KMS-11 (cell line): ENCODE results near the gene AXIN1.

ENCODE experiments used
- H2AFZ ChIP-seq: fragments of 200-600 bp; sonication (generic); 2 replicates; pipeline ENCODE4 v1.6.1; 2016; ENCODE audit warnings: antibody characterized with exemption, mixed run types, low read depth
- H3K27ac ChIP-seq: fragments of 200-600 bp; sonication (generic); 2 replicates; pipeline ENCODE4 v1.6.1; 2016; ENCODE audit warnings: mild to moderate bottlenecking, mixed run types
- H3K27me3 ChIP-seq: fragments of 200-600 bp; sonication (generic); 2 replicates; pipeline ENCODE4 v1.6.1; 2017; ENCODE audit warnings: mild to moderate bottlenecking, low read depth, mixed run types, moderate library complexity; ENCODE audit not compliant: insufficient read depth
- H3K36me3 ChIP-seq: fragments of 200-600 bp; sonication (generic); 2 replicates; pipeline ENCODE4 v1.6.1; 2017; ENCODE audit warnings: mild to moderate bottlenecking, mixed run types; ENCODE audit not compliant: insufficient read depth
- H3K4me1 ChIP-seq: fragments of 200-600 bp; sonication (generic); 2 replicates; pipeline ENCODE4 v1.6.1; 2016; ENCODE audit warnings: mild to moderate bottlenecking, low read depth, mixed run types; ENCODE audit not compliant: poor library complexity, severe bottlenecking
- H3K4me2 ChIP-seq: fragments of 200-600 bp; sonication (generic); 2 replicates; pipeline ENCODE4 v1.7.0; 2016; ENCODE audit warnings: mild to moderate bottlenecking, mixed run types
- H3K4me3 ChIP-seq: fragments of 200-600 bp; sonication (generic); IDR thresholded peaks from 2 replicates; pipeline ENCODE4 v1.6.1; 2017; ENCODE audit warnings: low read depth, low read length, mixed read lengths; ENCODE audit not compliant: insufficient read depth
- H3K79me2 ChIP-seq: fragments of 200-600 bp; sonication (generic); 2 replicates; pipeline ENCODE4 v1.6.1; 2016; ENCODE audit warnings: low read depth, mixed run types; ENCODE audit not compliant: insufficient read depth
- H3K9ac ChIP-seq: fragments of 200-600 bp; sonication (generic); 2 replicates; pipeline ENCODE4 v1.6.1; 2016; ENCODE audit warnings: mild to moderate bottlenecking, mixed run types
- H4K20me1 ChIP-seq: fragments of 200-600 bp; sonication (generic); 2 replicates; pipeline ENCODE4 v1.6.1; 2016; ENCODE audit warnings: mild to moderate bottlenecking, mixed run types; ENCODE audit not compliant: insufficient read depth
- TF ChIP-seq, protein P1 (sequence below): fragments of 200-600 bp; sonication (generic); conservative IDR thresholded peaks from 2 replicates; pipeline ENCODE4 v1.6.1; 2017; ENCODE audit warnings: low read depth, mild to moderate bottlenecking, antibody characterized with exemption, low read length, moderate library complexity, mixed read lengths

Gene AXIN1

DNA sequence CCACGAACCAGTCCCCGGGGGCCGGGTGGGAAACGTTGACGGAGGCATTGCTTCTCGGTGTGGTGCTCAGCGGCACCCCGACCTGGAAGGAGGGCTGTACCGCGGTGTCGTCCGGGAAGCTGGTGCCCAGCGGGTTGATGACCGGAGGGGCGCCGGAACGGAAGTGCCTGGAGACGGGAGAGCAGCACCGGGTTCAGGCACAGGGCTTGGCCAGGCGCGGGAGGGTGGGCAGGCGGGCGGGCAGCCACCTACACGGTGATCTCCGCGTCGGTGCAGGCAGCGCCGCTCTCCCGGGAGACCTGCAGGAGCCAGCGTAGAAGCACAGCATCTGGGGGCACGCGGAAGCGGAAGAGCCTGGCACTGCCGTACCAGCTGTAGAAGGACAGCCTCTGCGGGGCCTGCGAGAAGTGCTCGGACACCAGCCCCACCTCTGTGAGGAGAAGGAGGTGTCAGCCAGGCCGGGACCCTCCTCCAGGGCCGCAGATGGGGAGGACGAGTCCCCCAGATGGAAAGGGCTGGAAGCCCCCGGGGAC, 25.0 kb upstream of the AXIN1 start:
- TF ChIP-seq, protein P1, sequence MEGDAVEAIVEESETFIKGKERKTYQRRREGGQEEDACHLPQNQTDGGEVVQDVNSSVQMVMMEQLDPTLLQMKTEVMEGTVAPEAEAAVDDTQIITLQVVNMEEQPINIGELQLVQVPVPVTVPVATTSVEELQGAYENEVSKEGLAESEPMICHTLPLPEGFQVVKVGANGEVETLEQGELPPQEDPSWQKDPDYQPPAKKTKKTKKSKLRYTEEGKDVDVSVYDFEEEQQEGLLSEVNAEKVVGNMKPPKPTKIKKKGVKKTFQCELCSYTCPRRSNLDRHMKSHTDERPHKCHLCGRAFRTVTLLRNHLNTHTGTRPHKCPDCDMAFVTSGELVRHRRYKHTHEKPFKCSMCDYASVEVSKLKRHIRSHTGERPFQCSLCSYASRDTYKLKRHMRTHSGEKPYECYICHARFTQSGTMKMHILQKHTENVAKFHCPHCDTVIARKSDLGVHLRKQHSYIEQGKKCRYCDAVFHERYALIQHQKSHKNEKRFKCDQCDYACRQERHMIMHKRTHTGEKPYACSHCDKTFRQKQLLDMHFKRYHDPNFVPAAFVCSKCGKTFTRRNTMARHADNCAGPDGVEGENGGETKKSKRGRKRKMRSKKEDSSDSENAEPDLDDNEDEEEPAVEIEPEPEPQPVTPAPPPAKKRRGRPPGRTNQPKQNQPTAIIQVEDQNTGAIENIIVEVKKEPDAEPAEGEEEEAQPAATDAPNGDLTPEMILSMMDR, result no peak
- H2AFZ ChIP-seq, result no peak overlapping the region
- no peak overlapping the region for H3K4me2 ChIP-seq
- peaks cover 8% of the 10 kb centered on the region for H3K4me1 ChIP-seq
- no peaks in the 10 kb centered on the region; the same call in 1 of the 2 replicates for H3K79me2 ChIP-seq
- H4K20me1 ChIP-seq, result no peaks in the 10 kb centered on the region
- H3K9ac ChIP-seq, result no peak overlapping the region
- H3K27me3 ChIP-seq, result no peaks in the 10 kb centered on the region
- no peaks in the 10 kb centered on the region for H3K36me3 ChIP-seq
- H3K27ac ChIP-seq, result no peak overlapping the region
- no peak overlapping the region for H3K4me3 ChIP-seq

DNA sequence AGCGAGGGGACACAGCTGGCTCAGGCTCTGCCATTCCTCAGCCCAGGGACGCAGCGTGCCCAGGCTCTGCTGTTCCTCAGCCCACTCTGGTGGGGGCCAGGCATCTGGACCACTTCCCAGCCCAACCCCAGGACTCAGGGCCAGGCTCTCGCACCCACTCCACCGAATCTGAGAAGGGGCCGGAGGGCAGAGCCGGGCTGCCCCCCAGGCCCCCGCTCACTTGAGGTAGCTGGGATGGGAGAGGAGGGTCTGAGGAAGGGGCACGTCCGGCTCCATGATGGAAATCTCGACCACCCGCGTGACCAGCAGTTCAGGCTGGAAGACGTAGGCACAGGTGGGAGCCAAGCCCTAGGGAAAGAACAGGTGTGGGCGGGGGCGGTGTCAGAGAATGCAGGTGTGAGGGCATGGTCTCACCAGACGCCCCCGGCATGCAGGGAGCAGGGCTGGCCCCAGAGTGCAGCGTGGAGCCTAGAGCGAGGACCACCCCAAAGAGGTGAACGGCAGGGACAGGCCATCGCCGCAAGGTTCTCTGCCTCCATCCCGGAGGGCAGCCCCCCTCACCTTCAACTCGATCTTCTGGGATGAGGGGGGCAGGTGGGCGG, 24.4 kb upstream of the AXIN1 start:
- TF ChIP-seq, protein P1, result no peak
- Histone ChIP-seq H3K4me1 (peaks cover 7% of the 10 kb centered on the region), H3K36me3 (no peaks in the 10 kb centered on the region), H2AFZ (no peak overlapping the region), H3K27ac (no peak overlapping the region), H4K20me1 (no peaks in the 10 kb centered on the region), H3K27me3 (no peaks in the 10 kb centered on the region), H3K4me2 (no peak overlapping the region), H3K4me3 (no peak overlapping the region), H3K9ac (no peak overlapping the region), H3K79me2 (no peaks in the 10 kb centered on the region; the same call in 1 of the 2 replicates)

DNA sequence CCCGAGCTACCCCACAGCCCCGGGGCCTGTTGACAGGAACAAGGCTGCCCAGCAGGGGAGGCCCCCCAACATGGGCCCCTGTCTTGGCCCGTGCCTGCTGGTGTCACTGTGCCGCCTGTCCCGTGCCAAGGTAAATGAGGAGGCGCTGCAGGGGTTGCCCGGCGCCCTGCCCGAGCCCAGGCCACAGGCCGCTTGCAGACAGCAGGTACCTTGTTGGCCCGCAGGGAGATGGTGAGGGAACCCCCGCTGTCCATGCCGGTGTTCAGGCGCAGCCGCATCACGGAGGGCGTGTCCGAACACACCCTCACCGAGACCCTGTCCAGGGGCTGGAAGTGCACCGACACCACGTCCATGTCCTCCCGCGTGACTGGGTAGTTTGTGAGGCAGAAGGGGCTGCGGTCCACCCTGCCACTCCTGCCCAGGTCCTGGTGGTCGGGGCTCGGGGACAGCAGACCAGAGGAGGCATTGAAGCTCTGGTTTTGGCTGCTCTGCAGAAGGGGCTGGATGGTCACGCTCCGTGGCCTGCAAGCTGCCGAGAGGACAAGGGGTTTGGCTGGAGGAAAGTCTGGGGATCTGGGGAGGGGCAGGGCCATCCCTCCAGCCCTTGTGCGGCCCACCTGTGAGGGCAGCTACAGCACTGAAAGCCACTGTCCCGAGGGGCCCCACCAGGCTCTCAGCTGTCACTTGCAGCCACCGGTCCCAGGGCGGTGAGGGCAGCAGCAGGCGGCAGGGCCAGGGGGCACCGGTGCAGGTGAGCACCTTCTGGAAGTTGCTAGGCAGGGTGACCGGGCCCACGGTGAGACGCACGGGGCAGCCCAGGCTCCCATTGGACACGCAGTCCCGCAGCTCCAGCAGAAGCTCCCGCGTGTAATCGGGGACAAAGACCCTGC, 23.6 kb upstream of the AXIN1 start:
- Histone ChIP-seq H3K36me3 (no peaks in the 10 kb centered on the region), H3K4me3 (no peak overlapping the region), H3K27ac (no peak overlapping the region), H3K4me1 (peaks cover 8% of the 10 kb centered on the region), H3K79me2 (no peaks in the 10 kb centered on the region; the same call in 1 of the 2 replicates), H2AFZ (no peak overlapping the region), H3K9ac (no peak overlapping the region), H3K27me3 (no peaks in the 10 kb centered on the region), H3K4me2 (no peak overlapping the region), H4K20me1 (no peaks in the 10 kb centered on the region)
- TF ChIP-seq, protein P1, result no peak

DNA sequence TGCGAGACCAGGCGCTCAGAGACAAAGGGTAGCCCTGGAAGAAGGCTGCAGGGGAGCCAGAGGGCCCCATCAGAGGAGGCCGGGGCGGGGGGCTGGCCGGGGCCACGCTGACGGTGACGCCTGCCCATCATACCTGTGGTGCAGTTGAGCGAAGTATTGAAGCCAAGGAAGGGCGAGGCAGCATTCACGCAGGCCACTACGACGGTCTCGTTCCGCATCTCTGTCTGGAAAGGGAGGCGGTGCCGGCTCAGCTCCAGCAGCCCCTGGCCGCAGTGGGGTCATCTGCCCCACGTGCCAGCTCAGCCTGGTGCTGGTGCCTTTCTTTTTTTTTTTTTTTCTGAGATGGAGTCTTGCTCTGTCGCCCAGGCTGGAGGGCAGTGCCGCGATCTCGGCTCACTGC, 22.7 kb upstream of the AXIN1 start:
- Histone ChIP-seq H3K36me3 (no peaks in the 10 kb centered on the region), H4K20me1 (no peaks in the 10 kb centered on the region)

More for the DNA sequence above, 22.7 kb upstream of the AXIN1 start:
- H3K27me3 ChIP-seq, result no peaks in the 10 kb centered on the region
- no peak overlapping the region for H3K4me3 ChIP-seq
- no peaks in the 10 kb centered on the region for H3K79me2 ChIP-seq
- H3K4me1 ChIP-seq, result peaks cover 9% of the 10 kb centered on the region
- TF ChIP-seq, protein P1, result no peak
- H3K9ac ChIP-seq, result no peak overlapping the region
- H3K4me2 ChIP-seq, result no peak overlapping the region
- H3K27ac ChIP-seq, result no peak overlapping the region
- H2AFZ ChIP-seq, result no peak overlapping the region
